AG08395 (cell line): ENCODE data around the gene DTWD1.
"Not testable (repeated sequence)": the region's sequence is repeated elsewhere in the genome, so short reads cannot be mapped to it uniquely, and the experiment has no call there.

Experiments
- DNase-seq: peaks from one replicate; pipeline ENCODE4 v3.0.0; 2012; ENCODE audit warnings: mixed read lengths, low spot score

DTWD1 gene

DNA sequence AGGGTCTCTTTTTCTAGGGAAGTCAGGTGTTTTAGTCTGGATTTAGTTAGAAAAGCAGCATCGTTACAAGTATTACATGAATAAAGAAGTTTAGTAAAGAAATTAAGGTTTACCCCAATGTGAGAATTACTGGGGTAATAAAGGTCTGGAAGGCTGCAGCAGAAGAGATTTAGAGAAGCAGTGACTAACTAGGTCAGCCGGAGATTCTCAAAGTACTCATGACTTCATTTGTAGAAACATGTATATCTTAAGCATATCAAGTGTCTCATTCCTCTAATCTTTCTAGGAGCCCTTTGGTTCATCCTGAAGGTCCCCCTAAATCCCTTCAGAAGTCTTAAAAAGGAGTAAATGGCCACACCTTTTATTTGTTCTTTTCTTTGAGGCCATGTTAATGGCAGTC, 26.0 kb downstream of the DTWD1 start:
- DNase-seq = no peak

GRCh38 chr15:49649987-49650386, 29.1 kb downstream of the DTWD1 start:
- peak; percentile 8 for DNase-seq

- DNase-seq = no peak
Observed at GRCh38 chr15:49650676-49651075, 29.8 kb downstream of the DTWD1 start.

DNA sequence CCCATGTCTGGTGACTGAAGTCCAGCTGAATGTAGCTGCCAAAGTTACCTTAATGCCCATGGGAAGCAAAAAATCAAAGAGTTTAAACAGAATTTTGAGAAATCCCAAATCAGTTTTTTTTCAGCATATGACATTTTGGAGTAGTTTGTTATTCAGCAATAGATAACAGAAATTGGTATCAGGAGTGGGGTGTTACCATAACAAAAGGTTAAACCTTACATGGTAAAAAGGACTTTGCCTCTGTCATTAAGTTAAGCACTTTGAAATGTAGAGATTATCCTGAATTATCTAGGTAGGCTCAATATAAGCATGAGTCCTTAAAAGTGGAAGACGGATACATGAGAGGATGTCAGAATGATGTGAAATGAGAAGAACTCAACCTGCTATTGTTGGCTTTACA, 32.1 kb downstream of the DTWD1 start:
- no peak for DNase-seq

DNA sequence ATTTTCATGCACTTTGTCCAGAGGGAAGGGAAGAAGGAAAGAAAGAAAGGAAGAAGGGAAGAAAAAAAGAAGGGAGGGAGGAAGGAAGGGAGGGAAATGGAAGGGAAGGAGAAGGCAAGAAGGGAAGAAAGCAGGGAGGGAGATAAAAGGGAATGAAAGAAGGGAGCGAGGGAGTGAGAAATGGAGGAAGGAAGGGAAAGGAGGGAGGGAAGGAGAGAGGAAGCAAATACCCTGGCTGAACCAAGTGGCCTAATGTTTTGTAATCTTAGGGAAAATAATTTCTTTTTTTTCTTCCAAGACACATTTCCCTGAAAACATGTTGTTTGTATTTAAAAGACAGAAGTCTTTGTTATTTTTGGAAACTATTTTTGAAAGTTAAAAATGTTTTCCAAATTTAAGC, 35.9 kb downstream of the DTWD1 start:
- DNase-seq = no peak

GRCh38 chr15:49664716-49665115, 43.9 kb downstream of the DTWD1 start:
- no peak for DNase-seq

DNA sequence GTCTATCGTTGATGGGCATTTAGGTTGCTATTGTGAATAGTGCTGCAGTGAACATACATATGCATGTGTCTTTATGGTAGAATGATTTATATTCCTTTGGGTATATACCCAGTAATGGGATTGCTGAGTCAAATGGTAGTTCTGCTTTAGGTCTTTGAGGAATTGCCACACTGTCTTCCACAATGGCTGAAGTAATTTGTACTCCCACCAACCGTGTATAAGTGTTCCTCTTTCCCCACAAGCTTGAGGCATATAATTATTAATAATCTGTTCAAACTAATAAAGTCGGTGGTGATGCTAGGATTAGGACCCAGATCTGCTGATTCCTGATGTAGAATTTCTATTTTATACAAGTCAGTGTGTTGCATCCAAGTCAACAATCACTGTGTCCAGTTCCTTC, 45.6 kb downstream of the DTWD1 start:
- not testable (repeated sequence) for DNase-seq

GRCh38 chr15:49669288-49669687, 48.4 kb downstream of the DTWD1 start:
- no peak for DNase-seq

DNA sequence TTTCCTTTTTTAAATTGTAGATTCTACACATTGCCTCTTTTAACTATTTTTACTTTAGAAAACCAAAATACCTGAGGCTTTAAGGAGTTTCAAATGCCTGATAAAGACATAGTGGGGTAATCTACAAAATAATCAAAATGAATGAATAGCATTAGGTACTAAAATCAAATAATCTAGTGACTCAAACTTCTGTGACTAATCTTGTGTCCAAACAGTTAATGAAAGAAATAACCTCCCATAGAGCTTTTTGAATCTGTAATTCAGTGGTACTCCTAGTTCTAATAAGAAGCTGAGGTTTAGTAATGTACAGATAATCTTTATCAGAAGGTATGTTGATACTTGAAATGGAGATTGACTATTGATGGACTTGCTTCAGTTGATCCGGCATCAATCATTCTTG, 53.0 kb downstream of the DTWD1 start:
- no peak for DNase-seq

DNA sequence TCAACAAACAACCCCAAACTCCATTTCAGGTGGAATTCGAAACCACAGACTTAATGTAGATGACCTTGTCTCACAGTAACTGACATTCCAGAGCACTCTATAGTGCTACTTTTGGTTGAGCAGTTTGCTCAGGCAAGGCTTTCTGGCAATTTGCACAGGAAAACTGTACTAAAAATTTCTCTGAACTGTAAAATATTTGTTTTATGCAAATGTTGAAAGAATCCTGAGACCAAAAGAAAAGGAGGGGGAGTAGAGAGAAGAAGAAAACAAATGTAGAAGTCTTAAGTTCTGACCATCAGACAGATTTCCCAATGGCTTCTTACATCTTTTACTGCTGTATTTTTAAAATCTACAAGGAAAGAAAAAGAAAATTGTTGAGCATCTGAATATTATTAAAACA, 53.5 kb downstream of the DTWD1 start:
- peak; percentile 10 for DNase-seq

GRCh38 chr15:49675041-49675440, 54.2 kb downstream of the DTWD1 start:
- peak; percentile 78 for DNase-seq

DNA sequence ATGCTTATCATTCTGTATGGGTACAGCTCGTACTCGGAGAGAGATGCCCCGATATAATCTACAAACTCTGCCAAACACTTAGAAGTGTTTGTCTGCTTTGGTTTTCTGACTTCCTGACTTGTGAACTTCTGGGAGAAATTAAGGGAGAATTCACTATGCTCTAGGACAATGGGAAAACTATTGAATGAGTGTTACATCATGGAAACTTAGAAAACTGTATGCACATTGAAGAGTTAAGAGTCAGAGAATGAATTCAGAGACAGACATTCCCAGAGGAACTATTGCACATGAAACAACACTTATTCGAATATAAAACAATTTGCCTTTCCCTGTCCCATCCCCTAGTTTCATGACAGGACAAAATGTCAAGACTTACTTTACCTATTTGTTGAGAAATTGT, 57.8 kb downstream of the DTWD1 start:
- no peak for DNase-seq

DNA sequence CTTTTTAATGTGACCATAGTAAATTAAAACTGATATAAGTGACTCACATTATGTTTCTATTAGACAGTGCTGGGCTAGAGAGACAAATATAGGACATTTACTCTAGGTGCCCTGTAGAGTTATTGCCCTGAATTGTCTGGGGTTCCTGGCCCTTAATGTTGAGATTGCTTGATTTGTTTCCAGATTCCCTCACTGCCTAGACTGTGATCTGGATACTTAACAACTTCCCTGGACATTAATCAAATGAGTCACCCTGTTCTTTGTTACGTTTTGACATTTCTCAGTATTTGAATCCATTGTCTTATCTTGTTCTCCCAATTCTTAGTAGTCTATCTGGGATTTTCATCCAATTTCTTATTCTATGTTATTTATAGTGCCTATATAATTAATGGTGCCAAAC, 65.8 kb downstream of the DTWD1 start:
- DNase-seq = peak; percentile 7

DNA sequence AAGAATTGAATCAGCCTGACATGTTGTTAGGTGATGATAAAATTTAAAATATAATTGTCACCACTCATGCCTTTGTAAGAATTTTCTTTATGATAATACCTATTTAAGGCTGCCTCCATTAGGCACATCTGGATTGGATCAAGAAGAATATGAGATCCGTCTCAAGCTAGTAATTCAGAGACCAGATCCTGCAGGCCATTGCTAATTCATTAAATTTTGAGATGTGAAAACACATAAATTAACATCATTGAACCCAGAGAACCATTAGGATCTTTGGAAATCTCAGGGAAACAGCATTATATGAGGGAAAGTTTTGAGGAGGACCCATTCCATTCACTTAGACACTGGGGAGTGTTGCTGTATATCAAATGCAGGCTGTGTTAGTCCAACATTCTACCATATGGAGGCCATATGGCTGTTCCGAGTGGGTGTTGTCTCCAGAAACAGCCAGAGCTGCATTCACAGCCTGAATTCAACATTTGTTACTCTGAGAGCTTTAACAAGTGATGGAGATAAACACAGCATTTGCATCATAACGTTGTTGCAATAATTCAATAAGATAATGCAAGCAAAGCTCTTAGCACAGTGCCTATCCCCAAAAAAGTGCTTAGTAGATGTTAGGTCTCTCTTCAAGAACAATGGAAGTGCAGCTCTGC, 67.4 kb downstream of the DTWD1 start:
- no peak for DNase-seq

GRCh38 chr15:49692514-49693090, 71.8 kb downstream of the DTWD1 start:
- DNase-seq = no peak

DNA sequence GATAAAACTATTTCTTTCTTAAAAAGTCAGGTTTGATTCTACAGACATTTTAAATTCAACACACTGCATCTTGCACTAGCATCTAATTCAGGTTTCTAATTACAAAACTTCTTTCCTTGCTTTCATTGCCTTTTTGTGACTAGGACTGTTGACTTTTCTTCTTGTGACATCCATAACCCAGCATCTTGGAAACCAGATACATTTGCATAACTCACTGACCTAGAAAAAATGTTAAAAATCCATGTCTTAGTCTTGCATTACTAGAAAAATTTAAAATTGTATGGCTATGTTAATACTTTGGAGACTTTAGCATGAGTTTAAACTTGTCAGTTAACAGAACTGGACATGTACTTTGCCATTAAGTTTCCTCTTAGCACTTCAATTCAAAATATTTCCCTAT, 72.7 kb downstream of the DTWD1 start:
- no peak for DNase-seq

- DNase-seq = no peak
Observed at GRCh38 chr15:49696433-49696832, 75.6 kb downstream of the DTWD1 start.

DNA sequence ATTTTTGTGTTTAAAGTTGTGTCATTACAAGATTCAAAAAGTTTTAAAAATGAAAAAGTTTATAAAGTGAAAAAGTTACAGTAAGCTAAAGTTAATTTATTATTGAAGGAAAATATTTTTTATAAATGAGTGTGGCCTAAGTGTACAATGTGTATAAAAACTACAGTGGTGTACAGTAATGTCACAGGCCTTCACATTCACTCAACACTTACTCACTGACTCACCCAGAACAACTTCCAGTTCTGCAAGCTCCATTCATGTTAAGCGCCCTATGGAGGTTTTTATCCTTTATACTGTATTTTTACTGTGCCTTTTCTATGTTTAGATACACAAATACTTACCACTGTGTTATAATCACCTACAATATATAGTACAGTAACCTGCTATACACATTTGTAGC, 76.3 kb downstream of the DTWD1 start:
- DNase-seq = no peak

DNA sequence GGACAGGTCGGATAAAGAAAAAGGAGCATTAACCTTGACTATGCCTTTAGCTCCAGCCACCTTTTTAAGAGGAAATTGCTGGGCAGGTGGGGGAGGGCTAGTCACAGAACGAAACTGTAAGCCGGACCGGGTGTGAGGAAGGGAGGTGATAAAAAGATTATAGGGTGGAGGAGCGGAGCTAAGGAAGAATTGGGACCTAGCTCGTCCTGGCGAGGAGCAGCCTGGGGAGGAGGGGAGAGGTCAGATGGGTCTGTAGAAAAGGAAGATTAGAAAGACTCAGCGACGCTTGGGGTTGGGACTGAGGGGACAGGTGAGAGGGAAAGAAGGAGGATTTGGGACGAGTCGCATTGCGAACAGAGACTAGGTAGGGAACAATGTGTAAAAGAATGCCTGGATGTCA, 82.1 kb downstream of the DTWD1 start:
- DNase-seq = not testable (repeated sequence)
